Chondrocyte (in vitro differentiated cells): ENCODE data around the gene CD80. TPM values are rescaled to one million over a fixed set of nuclear protein-coding genes. Genes with fewer than 3 reads are reported as not detected.

Source experiments
- DNase-seq: peaks from one replicate; pipeline ENCODE4 v3.0.0; 2021; ENCODE audit warnings: mixed read lengths, low spot score
- H3K27ac Mint-ChIP-seq: one replicate; pipeline ENCODE4 v1.8.0; 2021; ENCODE audit warnings: mild to moderate bottlenecking, moderate library complexity, mixed read lengths; ENCODE audit not compliant: unreplicated experiment
- H3K27me3 Mint-ChIP-seq: 2 replicates; pipeline ENCODE4 v1.8.0; 2021; ENCODE audit warnings: low read depth, mixed read lengths
- H3K36me3 Mint-ChIP-seq: 2 replicates; pipeline ENCODE4 v1.8.0; 2021; ENCODE audit warnings: low read depth, mixed read lengths
- H3K4me1 Mint-ChIP-seq: 2 replicates; pipeline ENCODE4 v1.8.0; 2021; ENCODE audit warnings: low read depth, mild to moderate bottlenecking, mixed read lengths
- H3K4me3 Mint-ChIP-seq: one replicate; pipeline ENCODE4 v1.8.0; 2021; ENCODE audit warnings: mild to moderate bottlenecking, moderate library complexity, mixed read lengths; ENCODE audit not compliant: unreplicated experiment
- H3K9me3 Mint-ChIP-seq: 2 replicates; pipeline ENCODE4 v1.8.0; 2021; ENCODE audit warnings: low read depth, mixed read lengths
- CTCF ChIP-seq: fragments of 200-600 bp; sonication (generic); IDR thresholded peaks from 2 replicates; pipeline ENCODE4 v1.5.0; 2021; ENCODE audit warnings: antibody characterized with exemption, mild to moderate bottlenecking, moderate library complexity
- long read RNA-seq: library from polyadenylated mRNA; stranded (forward); transcript quantifications from one replicate; pipeline ENCODE4 v2.0.0, GENCODE V29; 2021
- total RNA-seq: library from RNA; stranded (reverse); gene quantifications from 3 replicates; pipeline ENCODE4 v1.2.1, GENCODE V29; 2021

The CD80 gene, protein sequence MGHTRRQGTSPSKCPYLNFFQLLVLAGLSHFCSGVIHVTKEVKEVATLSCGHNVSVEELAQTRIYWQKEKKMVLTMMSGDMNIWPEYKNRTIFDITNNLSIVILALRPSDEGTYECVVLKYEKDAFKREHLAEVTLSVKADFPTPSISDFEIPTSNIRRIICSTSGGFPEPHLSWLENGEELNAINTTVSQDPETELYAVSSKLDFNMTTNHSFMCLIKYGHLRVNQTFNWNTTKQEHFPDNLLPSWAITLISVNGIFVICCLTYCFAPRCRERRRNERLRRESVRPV
- total RNA-seq = not detected in 3 replicates
- long read RNA-seq = 0 reads

DNA sequence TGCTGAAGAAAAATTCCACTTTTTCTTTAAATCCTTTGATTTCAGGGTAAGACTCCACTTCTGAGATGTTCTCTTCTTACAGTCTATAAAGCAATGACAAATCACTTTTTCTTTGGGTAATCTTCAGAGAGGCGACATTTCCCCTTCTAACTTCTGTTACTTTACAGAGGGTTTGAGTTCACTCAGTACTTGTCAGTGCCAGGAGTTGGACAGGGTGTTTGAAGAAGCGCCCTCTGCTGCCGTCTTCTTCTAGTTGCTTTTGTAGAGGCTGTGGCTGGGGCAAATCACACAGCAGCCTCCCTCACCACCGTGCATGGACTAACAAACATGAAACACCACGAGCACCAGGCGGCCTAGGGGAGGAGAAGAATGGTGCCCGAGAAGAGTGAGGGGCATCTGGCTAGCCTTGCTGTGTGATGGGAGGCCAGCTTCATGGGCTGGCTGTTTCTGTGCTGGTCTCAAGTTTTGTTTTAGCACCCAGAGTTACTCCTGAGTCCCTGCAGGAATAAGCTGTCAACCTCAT is at the start of gene CD80:
Gene CD80 (minus strand): TSS at position 174 of the 523 bp plus-strand sequence. CDS start 1,886 bp downstream, outside the sequence.
- Mint-ChIP-seq H3K27me3 (no peaks in the 10 kb centered on the region), H3K9me3 (no peaks in the 10 kb centered on the region), H3K4me3 (no peak within 1 kb of the TSS), H3K27ac (no peak within 1 kb of the TSS), H3K4me1 (peaks cover 3% of the 10 kb centered on the region), H3K36me3 (no peaks in the 10 kb centered on the region)
- DNase-seq = no peak
- peak; percentile 72 for TF ChIP-seq CTCF

GRCh38 chr3:119608405-119609000 is 49.1 kb upstream of the CD80 start:
- no peak overlapping the region for H3K4me3 Mint-ChIP-seq
- no peaks in the 10 kb centered on the region for H3K4me1 Mint-ChIP-seq
- no peak overlapping the region for H3K27ac Mint-ChIP-seq
- H3K36me3 Mint-ChIP-seq = peaks cover 6% of the 10 kb centered on the region
- H3K27me3 Mint-ChIP-seq = peaks cover 8% of the 10 kb centered on the region
- H3K9me3 Mint-ChIP-seq = peaks cover 9% of the 10 kb centered on the region
- TF ChIP-seq CTCF = no peak
- DNase-seq = no peak

DNA sequence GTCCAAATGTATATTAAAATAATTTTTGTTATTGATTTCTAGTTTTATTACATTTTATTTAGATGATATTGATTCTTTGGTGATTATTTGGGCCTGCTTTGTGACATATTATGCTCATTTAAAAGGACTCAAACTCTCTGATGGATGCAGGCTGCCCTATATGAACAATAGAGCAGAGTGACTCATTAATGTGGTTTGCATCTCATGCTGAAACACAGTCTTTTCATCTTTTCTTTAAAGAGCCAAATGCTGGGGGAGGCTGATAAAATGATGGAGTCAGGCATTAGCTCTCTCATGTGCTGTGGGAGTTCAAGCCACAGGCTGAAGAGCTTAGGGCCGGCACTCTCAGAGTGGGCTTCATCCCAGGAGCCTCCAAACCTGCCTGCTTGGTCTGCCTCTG is 45.5 kb upstream of the CD80 start:
- peaks cover 9% of the 10 kb centered on the region for H3K27me3 Mint-ChIP-seq
- DNase-seq = no peak
- H3K36me3 Mint-ChIP-seq = no peaks in the 10 kb centered on the region
- no peaks in the 10 kb centered on the region for H3K4me1 Mint-ChIP-seq
- no peak overlapping the region for H3K4me3 Mint-ChIP-seq
- H3K27ac Mint-ChIP-seq = no peak overlapping the region
- H3K9me3 Mint-ChIP-seq = no peaks in the 10 kb centered on the region
- TF ChIP-seq CTCF = no peak

- DNase-seq = no peak
- Mint-ChIP-seq H3K9me3 (no peaks in the 10 kb centered on the region), H3K4me3 (no peak overlapping the region), H3K27ac (no peak overlapping the region), H3K27me3 (peaks cover 1% of the 10 kb centered on the region), H3K4me1 (peaks cover 9% of the 10 kb centered on the region), H3K36me3 (no peaks in the 10 kb centered on the region)
- TF ChIP-seq CTCF = no peak
Measured at GRCh38 chr3:119602676-119603075, 43.3 kb upstream of the CD80 start.

DNA sequence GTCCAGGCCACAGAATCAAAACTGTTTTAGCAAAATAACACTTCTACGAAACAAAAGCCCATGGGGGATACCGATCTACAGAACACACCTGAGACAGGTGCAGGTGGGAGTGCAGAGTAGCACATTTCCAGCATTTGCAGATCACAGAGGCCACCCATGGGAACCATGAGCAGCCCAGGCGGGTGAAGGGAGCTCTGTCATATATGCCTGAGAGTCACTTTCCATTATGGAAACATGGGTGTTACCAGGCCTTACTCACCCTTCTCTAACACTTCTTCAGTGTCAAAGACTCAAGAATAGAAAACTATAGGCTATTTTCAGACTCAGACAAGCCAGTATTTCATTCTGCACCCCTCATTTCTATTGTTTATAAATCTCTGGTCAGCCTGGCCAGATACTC is 41.7 kb upstream of the CD80 start:
- Mint-ChIP-seq H3K27ac (no peak overlapping the region), H3K9me3 (no peaks in the 10 kb centered on the region), H3K4me3 (no peak overlapping the region), H3K4me1 (peaks cover 16% of the 10 kb centered on the region), H3K27me3 (peaks cover 1% of the 10 kb centered on the region), H3K36me3 (no peaks in the 10 kb centered on the region)
- DNase-seq = no peak
- no peak for TF ChIP-seq CTCF
